Brain pericyte (primary cell): Measurements from ENCODE around the gene ARHGAP45.
"Not testable (repeated sequence)": the region's sequence is repeated elsewhere in the genome, so short reads cannot be mapped to it uniquely, and the experiment has no call there.

ENCODE experiments used
- DNase-seq: peaks from one replicate; pipeline ENCODE4 v3.0.0-alpha.2; 2012; ENCODE audit warnings: low read depth, low spot score

The ARHGAP45 gene, protein sequence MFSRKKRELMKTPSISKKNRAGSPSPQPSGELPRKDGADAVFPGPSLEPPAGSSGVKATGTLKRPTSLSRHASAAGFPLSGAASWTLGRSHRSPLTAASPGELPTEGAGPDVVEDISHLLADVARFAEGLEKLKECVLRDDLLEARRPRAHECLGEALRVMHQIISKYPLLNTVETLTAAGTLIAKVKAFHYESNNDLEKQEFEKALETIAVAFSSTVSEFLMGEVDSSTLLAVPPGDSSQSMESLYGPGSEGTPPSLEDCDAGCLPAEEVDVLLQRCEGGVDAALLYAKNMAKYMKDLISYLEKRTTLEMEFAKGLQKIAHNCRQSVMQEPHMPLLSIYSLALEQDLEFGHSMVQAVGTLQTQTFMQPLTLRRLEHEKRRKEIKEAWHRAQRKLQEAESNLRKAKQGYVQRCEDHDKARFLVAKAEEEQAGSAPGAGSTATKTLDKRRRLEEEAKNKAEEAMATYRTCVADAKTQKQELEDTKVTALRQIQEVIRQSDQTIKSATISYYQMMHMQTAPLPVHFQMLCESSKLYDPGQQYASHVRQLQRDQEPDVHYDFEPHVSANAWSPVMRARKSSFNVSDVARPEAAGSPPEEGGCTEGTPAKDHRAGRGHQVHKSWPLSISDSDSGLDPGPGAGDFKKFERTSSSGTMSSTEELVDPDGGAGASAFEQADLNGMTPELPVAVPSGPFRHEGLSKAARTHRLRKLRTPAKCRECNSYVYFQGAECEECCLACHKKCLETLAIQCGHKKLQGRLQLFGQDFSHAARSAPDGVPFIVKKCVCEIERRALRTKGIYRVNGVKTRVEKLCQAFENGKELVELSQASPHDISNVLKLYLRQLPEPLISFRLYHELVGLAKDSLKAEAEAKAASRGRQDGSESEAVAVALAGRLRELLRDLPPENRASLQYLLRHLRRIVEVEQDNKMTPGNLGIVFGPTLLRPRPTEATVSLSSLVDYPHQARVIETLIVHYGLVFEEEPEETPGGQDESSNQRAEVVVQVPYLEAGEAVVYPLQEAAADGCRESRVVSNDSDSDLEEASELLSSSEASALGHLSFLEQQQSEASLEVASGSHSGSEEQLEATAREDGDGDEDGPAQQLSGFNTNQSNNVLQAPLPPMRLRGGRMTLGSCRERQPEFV

DNA sequence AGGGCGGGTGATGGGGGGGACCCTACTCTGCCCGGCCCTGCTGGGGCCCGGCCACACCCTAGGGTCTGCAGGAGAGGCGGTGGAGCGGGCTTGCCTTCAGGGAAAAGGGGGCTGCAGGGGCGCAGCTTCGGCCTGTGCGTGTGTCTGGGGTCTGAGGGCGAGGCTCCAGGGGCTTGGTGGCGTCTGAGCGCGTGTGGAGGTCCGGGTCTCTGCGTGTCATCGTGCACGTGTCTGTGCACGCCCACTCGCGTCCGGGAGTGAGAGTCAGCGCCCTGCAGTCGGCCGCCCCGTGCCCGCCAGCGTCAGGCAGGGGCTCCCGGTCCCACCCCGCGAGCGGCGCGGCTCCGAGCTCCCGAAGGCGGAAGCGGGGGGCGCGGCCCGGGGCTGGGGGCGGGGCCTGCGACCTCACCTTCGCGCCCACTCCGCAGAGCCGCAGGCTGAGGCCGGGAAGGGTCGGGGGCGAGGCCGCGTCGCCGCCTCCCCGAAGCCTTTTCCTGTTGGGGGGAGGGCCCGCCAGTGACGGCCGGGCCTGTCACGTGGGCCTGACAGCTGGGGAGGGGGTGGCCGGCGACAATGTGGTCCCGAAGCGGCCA lies at the start of gene ARHGAP45:
ARHGAP45 (plus strand) TSS at position 420 of the 593 bp plus-strand sequence. CDS start 239 bp downstream, outside the sequence.
- DNase-seq = no peak

DNA sequence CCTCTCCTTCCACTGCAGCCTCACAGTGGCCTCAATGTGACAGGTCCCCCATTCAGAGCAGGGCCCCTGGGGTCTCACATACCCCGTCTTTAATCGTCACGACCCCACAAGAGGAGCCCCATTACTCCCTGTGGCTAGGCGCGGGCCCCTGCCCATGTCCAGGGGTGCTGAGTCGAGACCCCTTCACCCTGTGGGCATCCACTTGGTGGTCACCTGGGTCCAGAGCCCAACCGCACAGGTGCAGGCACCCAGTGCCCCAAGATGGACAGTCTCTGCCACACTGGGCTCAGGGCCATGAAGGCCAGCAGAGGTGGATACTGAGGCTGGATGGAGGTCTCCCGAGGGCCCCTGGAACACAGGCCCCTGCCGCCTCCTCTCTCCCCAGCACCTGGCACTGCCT lies 49.1 kb upstream of the ARHGAP45 start:
- DNase-seq = no peak

DNA sequence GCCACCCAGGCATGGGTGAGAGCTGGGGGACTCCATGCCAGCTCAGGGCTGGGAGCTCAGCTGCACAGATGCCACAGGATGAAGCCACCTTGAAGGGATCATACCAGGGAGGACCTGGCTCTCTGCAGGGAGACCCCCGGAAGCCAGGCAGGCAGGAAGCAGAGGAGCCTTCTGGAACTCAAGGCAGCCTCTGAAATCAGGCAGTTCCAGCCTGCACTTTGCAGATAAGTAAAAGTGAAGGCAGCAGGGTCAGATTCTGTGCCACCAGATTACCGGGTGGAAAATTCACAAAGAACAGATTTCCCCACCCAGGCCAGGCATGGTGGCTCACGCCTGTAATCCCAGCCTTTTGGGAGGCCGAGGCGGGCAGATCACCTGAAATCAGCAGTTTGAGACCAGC lies 48.6 kb upstream of the ARHGAP45 start:
- no peak for DNase-seq

DNA sequence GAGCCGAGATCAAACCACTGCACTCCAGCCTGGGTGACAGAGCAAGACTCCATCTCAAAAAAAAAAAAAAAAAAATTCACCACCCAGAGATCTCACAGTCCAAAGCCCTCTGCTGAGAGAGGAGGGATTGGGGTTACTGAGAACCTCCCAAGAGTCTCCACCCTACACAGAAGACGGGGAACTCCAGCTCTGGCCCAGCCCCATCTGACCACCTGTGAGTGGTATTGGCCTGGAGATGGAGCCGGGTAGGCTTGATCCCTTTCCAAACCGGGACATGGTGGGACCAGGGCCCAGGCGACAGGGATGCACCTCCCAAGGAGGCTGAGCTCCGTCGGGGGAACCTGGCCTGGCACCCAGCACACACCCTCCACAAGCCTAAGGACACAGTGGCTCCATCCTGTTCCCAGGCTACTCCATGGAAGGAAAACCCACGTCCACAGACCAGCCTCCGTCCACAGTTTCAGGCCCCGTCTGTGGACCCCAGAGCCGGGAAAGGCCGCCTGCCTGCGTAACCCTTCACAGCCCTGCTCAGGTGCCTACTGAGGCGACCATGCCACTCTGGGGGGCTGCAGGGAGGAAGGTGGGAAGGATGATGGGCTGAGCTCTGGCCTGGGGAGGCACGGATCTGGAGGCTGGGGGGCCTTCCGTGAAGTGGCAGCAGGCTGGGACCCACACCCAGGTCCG lies 47.9 kb upstream of the ARHGAP45 start:
- no peak for DNase-seq

DNA sequence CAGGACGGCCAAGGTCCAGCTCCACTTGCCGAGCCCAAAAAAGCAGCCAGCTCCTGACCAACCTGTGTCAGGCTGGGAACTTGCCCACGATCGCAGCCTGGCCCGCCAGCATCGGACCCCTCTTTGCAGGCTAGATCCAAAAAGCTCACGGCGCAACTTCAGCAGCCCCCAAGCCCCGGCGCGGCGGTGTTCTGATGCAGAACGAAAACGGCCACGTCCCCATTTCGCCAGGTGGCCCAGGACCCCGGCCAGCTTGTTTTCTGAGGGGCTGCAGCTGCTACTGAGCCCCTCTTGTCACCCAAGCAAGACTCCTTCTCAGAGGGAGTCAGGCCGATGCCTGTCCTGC lies 47.4 kb upstream of the ARHGAP45 start:
- DNase-seq = no peak

DNA sequence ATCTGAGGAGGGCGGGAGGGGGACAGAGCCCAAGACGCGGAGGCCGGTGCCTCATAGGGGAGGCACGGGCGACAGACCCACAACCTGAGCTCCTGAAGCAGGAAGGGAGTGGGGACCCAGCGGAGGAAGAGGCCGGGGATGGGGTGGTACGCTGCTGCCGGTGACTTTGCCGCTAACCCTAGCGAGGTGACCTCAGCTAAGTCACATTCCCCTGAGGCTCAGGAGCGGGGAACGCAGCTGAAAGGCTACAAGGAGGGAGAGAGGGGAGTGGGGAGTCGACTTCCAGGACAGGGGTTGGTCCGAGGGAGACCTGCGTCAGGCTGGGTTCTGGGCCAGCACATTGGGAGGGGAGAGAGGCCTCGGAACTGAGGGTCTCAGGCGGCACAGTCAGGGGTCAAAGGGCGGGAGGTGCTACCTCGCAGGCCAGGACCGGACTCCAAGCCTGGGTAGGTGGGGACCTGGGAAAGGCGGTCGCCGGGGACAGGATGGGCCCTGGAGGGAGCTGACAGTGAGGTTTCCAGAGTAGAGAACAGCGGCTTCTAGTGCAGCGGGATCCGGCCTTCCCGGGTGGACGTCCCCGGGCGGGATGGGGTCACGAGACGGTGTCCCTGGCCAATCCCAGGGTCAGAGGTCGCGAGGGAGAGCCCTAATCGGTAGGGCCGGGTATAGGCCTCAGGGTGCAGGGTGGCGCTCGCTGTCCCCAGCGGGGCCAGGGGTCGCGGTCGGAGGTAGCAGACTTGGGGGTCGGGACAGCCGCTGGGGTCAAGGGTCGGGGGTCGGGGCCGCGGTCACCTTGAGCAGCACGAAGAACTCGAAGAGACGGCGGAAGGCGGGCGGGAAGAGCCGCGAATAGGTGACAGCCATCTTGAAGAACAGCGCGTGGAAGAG lies 46.7 kb upstream of the ARHGAP45 start:
- no peak for DNase-seq

DNA sequence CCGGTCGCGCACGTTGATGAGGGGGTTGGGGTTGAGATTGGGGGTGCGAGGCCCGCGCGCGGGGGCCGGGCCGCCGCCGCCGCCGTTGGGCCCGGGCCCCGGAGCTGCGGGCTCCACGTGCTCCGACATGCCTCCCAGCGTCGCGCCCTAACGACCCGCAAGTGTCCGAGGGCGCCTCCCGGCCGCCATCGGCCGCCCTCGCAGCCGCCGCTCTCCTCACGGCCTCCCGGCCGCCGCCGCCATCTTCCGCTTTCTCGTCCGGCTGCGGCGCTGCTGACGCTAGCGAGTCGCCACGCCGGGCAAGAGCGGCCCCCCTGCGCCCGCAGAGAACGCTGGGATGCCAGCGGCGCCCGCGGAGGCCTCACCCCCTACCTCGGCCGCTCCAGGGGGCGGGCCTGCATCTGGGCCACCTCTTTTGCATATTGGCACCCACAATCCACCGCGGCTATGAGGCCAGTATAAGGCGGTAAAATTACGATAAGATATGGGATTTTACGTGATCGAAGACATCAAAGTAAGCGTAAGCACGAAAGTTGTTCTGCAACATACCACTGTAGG lies 46.0 kb upstream of the ARHGAP45 start, which contains the start of gene TMEM259:
TMEM259 (minus strand) TSS at position 256 of the 558 bp plus-strand sequence; CDS start at position 129, 127 bp downstream.
- peak; percentile 90 for DNase-seq

DNA sequence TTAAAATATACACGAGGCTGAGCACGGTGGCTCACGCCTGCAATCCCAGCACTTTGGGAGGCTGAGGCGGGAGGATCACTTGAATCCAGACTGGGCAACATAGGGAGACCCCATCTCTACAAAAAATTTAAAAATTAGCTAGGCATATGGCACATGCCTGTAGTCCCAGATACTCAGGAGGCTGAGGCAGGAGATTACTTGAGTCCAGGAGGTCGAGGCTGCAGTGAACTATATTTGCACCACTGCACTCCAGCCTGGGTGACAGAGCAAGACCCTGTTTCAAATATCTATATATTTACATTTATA lies 43.1 kb upstream of the ARHGAP45 start:
- DNase-seq = not testable (repeated sequence)

DNA sequence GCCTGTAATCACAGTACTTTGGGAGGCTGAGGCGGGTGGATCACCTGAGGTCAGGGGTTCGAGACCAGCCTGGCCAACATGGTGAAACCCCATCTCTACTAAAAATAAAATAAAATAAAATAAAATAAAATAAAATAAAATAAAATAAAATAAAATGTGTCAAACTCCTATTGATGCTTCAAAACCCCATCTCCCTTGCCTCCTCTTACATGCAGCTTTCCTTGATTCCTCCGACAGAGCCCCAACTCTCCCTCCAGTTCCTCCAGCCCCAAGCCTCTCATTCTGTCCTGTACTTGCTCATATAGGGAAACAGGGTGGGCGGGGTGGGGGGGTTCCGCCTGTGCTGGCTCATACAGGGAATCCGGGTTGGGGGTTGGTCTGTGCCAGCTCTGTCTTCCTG lies 41.9 kb upstream of the ARHGAP45 start:
- not testable (repeated sequence) for DNase-seq

DNA sequence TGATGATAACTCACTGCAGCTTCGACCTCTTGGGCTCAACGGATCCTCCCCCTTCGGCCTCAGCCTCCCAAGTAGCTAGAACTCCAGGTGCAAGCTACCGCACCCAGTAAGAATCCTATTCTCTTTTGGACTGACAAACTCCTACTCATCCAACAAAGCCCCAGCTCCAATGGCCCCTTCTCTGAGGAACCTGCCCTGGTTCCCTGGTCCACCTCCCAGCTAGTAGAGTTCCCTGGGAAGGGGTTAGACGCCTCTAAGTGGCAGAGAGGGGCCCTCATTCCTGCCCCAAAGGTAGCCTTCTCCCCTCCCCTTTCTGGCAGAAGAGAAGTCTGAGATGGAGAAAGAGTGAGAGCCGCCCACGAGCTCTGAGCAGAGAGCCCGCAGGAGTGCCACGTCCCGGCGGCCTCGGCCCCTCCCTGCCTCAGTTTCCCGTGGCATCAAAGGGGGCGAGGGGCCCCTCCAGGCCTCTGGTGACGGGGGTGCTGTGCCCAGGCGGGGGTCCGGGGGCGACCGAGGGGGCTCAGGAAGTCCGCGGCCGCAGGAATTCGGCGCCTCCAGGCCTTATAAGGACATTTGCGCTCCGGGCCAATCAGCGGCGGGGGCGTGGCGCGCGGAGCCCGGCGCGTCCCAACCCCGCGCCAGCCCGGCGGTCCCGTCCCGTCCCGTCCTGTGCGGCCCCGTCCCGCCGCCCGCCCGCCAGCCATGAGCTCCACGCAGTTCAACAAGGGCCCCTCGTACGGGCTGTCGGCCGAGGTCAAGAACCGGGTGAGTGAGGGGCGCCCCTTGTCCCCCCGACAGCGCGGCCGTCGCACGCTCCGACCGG lies 40.8 kb upstream of the ARHGAP45 start, which contains the start of gene CNN2:
CNN2 (plus strand) TSS at position 649 of the 823 bp plus-strand sequence; CDS start at position 703, 54 bp downstream.
- DNase-seq = no peak

DNA sequence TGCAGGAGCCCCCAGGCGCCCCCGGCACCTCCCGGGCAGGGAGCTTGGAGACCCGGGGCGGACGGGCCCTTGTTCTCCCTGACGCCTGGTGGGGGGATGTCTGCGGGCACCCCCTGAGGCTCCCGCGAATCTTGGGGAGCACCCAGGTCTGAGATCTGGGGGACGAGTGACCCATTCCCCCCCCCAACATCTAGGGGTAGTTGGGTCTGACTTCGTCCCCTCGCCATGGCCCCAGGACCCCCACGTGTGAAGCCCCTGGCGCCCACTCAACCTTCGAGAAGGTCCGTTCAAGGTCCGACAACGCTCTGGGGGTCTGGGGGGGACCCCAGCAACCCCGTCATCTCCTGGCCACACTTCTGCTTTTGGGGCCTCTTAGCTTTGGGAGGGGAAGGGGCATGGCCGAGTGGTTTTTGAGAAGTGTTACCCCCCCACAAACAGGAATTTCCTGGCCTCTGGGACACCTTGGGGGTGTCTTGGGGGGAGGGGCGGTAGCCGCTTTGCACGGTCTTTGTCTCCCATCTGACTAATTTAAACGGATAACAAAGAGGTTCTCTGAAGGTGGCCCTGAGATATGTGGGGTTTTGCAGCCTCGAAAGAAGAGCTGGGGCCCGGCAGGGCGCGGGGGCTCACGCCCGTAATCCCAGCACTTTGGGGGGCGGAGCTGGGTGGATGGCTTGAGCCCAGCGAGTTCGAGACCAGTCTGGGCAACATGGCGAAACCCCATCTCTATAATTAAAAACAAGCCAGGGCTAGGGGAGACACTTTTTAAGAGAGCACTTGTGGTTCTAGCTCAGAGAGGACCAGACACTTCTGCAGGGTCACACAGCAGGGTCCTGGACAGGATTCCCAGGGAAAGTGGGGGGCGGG lies 40.0 kb upstream of the ARHGAP45 start:
- DNase-seq = no peak

DNA sequence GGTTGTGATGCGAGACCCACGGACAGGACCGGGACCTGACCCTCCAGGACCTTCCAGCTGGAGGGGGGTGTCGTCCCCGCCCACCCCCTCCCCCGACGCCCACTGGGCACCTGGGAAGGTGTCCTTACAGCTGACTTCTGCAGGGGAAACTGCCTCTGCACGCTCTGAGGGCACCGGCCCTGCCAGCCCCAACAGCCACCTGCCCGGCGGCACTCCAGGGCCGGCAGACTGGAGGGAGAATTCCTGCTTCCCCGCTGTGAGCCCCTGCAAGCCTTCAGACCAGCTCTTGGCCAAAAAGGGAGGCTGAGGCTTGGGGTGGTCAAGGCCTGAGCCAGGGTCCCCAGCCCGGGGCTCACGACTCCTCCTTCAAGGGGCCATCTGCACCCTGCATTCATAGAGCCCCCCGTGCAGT lies 39.3 kb upstream of the ARHGAP45 start:
- DNase-seq = no peak

DNA sequence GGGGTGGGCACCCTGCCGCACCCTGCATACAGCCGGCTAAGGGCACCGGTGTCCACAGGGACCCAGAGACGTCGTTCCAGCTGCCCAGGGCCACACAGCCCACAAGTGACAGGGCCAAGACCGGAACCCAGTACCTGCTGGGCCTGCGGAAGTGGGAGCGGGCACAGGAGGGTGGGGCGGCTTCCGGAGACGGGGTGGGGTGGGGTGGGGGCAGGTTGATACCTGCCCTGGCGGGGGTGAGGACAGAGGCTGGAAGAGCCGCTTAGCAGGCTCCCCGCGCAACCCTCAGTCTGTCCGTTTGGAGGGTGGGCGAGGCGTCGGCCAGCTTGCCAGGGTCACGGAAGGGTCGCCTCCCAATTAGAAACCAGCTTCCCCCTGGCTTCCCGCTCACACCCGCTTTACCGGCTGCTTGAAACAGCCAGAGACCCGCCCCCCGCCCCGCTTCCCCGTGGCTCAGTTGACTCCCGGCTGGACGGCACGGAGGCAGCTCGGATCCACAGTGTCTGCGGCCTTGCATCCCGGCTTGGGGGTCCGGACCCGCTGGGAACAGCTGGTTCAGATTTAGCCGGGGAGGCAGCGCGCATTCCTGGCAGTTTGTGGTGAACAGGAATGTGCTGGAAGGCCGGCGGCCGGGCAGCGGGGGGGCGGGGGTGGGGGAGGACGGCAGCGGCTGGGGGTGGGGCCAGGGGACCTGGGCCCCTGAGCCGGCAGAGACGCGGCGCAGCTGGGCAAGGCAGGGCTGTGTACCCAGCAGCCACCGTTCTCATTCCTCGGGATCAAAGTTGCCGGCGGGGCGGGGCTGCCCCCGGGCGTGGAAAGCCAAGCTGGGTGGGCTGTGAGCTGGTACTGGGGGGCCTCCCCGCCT lies 38.7 kb upstream of the ARHGAP45 start:
- peak; percentile 95 for DNase-seq

DNA sequence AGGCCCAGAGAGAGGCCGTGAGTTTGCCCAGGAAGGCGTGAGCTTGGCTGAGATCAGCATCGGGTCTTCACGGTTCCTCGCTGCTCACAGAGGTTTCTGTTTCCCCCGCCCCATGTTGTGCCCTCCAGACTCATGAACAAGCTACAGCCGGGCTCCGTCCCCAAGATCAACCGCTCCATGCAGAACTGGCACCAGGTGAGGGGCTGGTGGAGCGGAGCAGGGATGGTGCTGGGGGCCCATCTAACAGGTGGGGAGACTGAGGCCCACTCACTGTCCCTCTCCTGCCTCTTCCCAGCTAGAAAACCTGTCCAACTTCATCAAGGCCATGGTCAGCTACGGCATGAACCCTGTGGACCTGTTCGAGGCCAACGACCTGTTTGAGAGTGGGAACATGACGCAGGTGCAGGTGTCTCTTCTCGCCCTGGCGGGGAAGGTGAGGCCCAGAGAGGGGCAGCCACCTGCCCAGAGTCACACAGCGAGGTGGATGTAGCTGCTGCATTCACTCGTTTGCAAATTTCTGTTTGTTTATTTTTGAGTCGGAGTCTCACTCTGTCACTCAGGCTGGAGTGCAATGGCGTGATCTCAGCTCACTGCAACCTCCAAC lies 34.6 kb upstream of the ARHGAP45 start:
- DNase-seq = no peak

DNA sequence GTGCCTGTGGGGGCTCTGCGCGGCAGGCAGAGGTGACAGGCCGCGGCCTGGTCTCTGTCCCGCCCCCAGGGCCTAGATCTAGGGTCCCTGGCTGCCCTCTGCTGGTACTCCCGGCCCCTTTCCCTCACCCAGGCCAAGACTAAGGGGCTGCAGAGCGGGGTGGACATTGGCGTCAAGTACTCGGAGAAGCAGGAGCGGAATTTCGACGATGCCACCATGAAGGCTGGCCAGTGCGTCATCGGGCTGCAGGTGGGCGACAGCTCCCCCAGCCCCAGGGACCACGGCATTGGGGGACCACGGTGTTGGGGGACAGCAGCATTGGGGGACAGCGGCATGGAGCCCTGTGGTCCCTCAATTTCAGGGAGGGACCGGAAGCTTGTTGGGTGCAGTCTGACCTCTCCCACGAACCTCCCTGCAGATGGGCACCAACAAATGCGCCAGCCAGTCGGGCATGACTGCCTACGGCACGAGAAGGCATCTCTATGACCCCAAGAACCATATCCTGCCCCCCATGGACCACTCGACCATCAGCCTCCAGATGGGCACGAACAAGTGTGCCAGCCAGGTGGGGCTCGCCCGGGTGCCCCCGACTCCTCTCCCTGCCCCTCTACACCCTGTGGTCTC lies 30.9 kb upstream of the ARHGAP45 start:
- DNase-seq = no peak

DNA sequence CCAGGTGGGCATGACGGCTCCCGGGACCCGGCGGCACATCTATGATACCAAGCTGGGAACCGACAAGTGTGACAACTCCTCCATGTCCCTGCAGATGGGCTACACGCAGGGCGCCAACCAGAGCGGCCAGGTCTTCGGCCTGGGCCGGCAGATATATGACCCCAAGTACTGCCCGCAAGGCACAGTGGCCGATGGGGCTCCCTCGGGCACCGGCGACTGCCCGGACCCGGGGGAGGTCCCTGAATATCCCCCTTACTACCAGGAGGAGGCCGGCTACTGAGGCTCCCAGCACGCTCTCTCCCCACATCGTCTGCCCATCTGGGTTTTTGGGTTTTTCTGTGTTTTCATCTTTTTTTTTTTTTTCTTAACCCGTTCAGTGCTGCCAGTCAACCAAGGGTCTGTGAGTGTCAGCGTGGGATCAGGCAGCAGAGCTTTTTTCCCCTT lies 29.3 kb upstream of the ARHGAP45 start:
- no peak for DNase-seq
